ENCODE data around the gene NRP1.

NRP1 gene

GRCh38 chr10:33279811-33280602 is 54.5 kb downstream of the NRP1 start:
- no peak overlapping the region for H3K4me3 ChIP-seq (ENCODE audit: low read length)
- no peak for TF ChIP-seq ZNF274 (IDR thresholded peaks at IDR 0.05; ENCODE audit: low read depth, low read length)

GRCh38 chr10:33279276-33279675 is 55.2 kb downstream of the NRP1 start:
- no peak overlapping the region for H3K4me3 ChIP-seq (ENCODE audit: low read length)
- no peak for TF ChIP-seq ZNF274 (IDR thresholded peaks at IDR 0.05; ENCODE audit: low read depth, low read length)

- TF ChIP-seq ZNF274 (IDR thresholded peaks at IDR 0.05; ENCODE audit: low read depth, low read length) = no peak
- no peak overlapping the region for H3K4me3 ChIP-seq (ENCODE audit: low read length)
These were observed 56.3 kb downstream of the NRP1 start for GRCh38 chr10:33278198-33278597.

- H3K4me3 ChIP-seq (ENCODE audit: low read length) = no peak overlapping the region
- TF ChIP-seq ZNF274 (IDR thresholded peaks at IDR 0.05; ENCODE audit: low read depth, low read length) = no peak
These were observed 57.3 kb downstream of the NRP1 start for GRCh38 chr10:33277135-33277536.

GRCh38 chr10:33276282-33276923 is 58.1 kb downstream of the NRP1 start:
- no peak for TF ChIP-seq ZNF274 (IDR thresholded peaks at IDR 0.05; ENCODE audit: low read depth, low read length)

GRCh38 chr10:33274096-33274785 is 60.2 kb downstream of the NRP1 start:
- TF ChIP-seq ZNF274 (IDR thresholded peaks at IDR 0.05; ENCODE audit: low read depth, low read length) = no peak
- H3K4me3 ChIP-seq (ENCODE audit: low read length) = no peak overlapping the region

More at GRCh38 chr10:33276282-33276923, 58.1 kb downstream of the NRP1 start:
- H3K4me3 ChIP-seq (ENCODE audit: low read length) = no peak overlapping the region

- no peak overlapping the region for H3K4me3 ChIP-seq (ENCODE audit: low read length)
These were observed 61.0 kb downstream of the NRP1 start for GRCh38 chr10:33273295-33274002.

GRCh38 chr10:33272635-33273034 is 61.8 kb downstream of the NRP1 start:
- no peak overlapping the region for H3K4me3 ChIP-seq (ENCODE audit: low read length)
- TF ChIP-seq ZNF274 (IDR thresholded peaks at IDR 0.05; ENCODE audit: low read depth, low read length) = no peak

More at GRCh38 chr10:33273295-33274002, 61.0 kb downstream of the NRP1 start:
- no peak for TF ChIP-seq ZNF274 (IDR thresholded peaks at IDR 0.05; ENCODE audit: low read depth, low read length)

GRCh38 chr10:33271969-33272583 is 62.4 kb downstream of the NRP1 start:
- no peak overlapping the region for H3K4me3 ChIP-seq (ENCODE audit: low read length)
- no peak for TF ChIP-seq ZNF274 (IDR thresholded peaks at IDR 0.05; ENCODE audit: low read depth, low read length)

GRCh38 chr10:33270971-33271370 is 63.5 kb downstream of the NRP1 start:
- H3K4me3 ChIP-seq (ENCODE audit: low read length) = no peak overlapping the region
- no peak for TF ChIP-seq ZNF274 (IDR thresholded peaks at IDR 0.05; ENCODE audit: low read depth, low read length)

GRCh38 chr10:33267708-33268107 is 66.8 kb downstream of the NRP1 start:
- no peak overlapping the region for H3K4me3 ChIP-seq (ENCODE audit: low read length)
- TF ChIP-seq ZNF274 (IDR thresholded peaks at IDR 0.05; ENCODE audit: low read depth, low read length) = no peak

- no peak for TF ChIP-seq ZNF274 (IDR thresholded peaks at IDR 0.05; ENCODE audit: low read depth, low read length)
These were observed 68.8 kb downstream of the NRP1 start for GRCh38 chr10:33265621-33266020.

GRCh38 chr10:33263453-33263852 is 71.0 kb downstream of the NRP1 start:
- no peak overlapping the region for H3K4me3 ChIP-seq (ENCODE audit: low read length)
- TF ChIP-seq ZNF274 (IDR thresholded peaks at IDR 0.05; ENCODE audit: low read depth, low read length) = no peak

More at GRCh38 chr10:33265621-33266020, 68.8 kb downstream of the NRP1 start:
- H3K4me3 ChIP-seq (ENCODE audit: low read length) = no peak overlapping the region

- no peak overlapping the region for H3K4me3 ChIP-seq (ENCODE audit: low read length)
- TF ChIP-seq ZNF274 (IDR thresholded peaks at IDR 0.05; ENCODE audit: low read depth, low read length) = no peak
These were observed 71.6 kb downstream of the NRP1 start for GRCh38 chr10:33262871-33263270.

All from GM08714 (cell line).